ENCODE results near the gene RICTOR. TPM values are rescaled to one million over a fixed set of nuclear protein-coding genes. Genes with fewer than 3 reads are reported as not detected.
"Not testable (repeated sequence)": the region's sequence is repeated elsewhere in the genome, so short reads cannot be mapped to it uniquely, and the experiment has no call there.

Gene RICTOR
- total RNA-seq, 1 experiment from 2014 or later = 11.2 TPM

- H3K4me3 ChIP-seq (ENCODE audit: insufficient read depth, low read depth, low read length) = no peak overlapping the region
- H3K27me3 ChIP-seq (ENCODE audit: control insufficient read depth, insufficient read depth, low read length) = no peaks in the 10 kb centered on the region
- no peak for DNase-seq
- H3K36me3 ChIP-seq (replicated peaks; ENCODE audit: control insufficient read depth, insufficient read depth, low read length) = no peaks in the 10 kb centered on the region; the same call in 1 of the 2 replicates
Measured at GRCh38 chr5:39019254-39019653, 54.9 kb downstream of the RICTOR start.

GRCh38 chr5:39017504-39017903 is 56.7 kb downstream of the RICTOR start:
- no peak for DNase-seq

GRCh38 chr5:39016587-39017275 is 57.5 kb downstream of the RICTOR start:
- DNase-seq = no peak
- no peaks in the 10 kb centered on the region for H3K27me3 ChIP-seq (ENCODE audit: control insufficient read depth, insufficient read depth, low read length)

More at GRCh38 chr5:39017504-39017903, 56.7 kb downstream of the RICTOR start:
- H3K36me3 ChIP-seq (replicated peaks; ENCODE audit: control insufficient read depth, insufficient read depth, low read length) = no peaks in the 10 kb centered on the region; the same call in none of the 2 replicates
- no peak overlapping the region for H3K4me3 ChIP-seq (ENCODE audit: insufficient read depth, low read depth, low read length)
- no peaks in the 10 kb centered on the region for H3K27me3 ChIP-seq (ENCODE audit: control insufficient read depth, insufficient read depth, low read length)

DNA sequence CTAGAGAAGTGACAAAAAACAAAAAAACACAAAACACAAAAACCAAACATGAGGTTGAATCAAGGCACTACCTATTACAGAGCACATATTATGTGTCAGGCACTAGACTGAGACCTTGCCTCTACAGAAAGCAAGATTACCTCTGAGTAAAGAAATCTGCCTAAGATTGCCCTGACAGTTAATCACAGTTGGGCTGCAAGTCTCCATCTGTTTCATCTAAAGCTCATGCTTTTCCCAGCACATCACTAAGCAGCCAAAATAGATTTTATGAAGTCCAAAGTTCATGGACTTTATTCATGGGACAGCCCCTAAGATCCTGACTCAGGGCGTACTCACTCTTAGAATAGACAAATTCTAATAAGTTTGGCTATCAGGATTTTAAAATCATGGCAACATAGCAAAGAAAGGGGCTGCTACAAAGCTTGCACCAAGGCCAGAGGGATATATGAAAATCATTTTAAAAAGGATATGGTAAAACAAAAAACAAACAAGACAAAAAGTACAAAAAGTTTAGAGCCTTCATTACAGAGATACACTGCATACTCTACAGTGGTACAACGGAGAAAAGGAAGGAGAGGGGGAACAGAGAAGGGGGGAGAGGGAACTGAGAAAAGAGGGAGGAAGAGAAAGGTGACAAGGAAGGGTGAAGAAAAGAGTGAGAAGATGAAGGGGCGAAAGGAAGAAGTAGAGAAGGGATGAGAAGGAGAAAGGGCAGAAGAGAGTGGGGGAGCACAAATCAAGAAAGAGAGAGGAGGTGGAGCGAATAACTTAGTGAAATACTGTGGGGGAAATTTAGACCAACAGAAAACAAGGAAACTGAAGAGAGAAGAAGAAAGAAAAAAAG is 58.2 kb downstream of the RICTOR start:
- no peaks in the 10 kb centered on the region for H3K27me3 ChIP-seq (ENCODE audit: control insufficient read depth, insufficient read depth, low read length)
- DNase-seq = no peak
- H3K4me3 ChIP-seq (ENCODE audit: insufficient read depth, low read depth, low read length) = no peak overlapping the region
- no peaks in the 10 kb centered on the region; the same call in none of the 2 replicates for H3K36me3 ChIP-seq (replicated peaks; ENCODE audit: control insufficient read depth, insufficient read depth, low read length)

More at GRCh38 chr5:39016587-39017275, 57.5 kb downstream of the RICTOR start:
- Histone ChIP-seq H3K4me3 (ENCODE audit: insufficient read depth, low read depth, low read length) (no peak overlapping the region), H3K36me3 (replicated peaks; ENCODE audit: control insufficient read depth, insufficient read depth, low read length) (no peaks in the 10 kb centered on the region; the same call in none of the 2 replicates)

- H3K27me3 ChIP-seq (ENCODE audit: control insufficient read depth, insufficient read depth, low read length) = no peaks in the 10 kb centered on the region
- no peak for DNase-seq
- H3K36me3 ChIP-seq (replicated peaks; ENCODE audit: control insufficient read depth, insufficient read depth, low read length) = no peaks in the 10 kb centered on the region; the same call in none of the 2 replicates
- H3K4me3 ChIP-seq (ENCODE audit: insufficient read depth, low read depth, low read length) = no peak overlapping the region
Measured at GRCh38 chr5:39014561-39014960, 59.6 kb downstream of the RICTOR start.

GRCh38 chr5:39013938-39014337 is 60.3 kb downstream of the RICTOR start:
- H3K27me3 ChIP-seq (ENCODE audit: control insufficient read depth, insufficient read depth, low read length) = no peaks in the 10 kb centered on the region
- H3K36me3 ChIP-seq (replicated peaks; ENCODE audit: control insufficient read depth, insufficient read depth, low read length) = no peaks in the 10 kb centered on the region; the same call in none of the 2 replicates
- H3K4me3 ChIP-seq (ENCODE audit: insufficient read depth, low read depth, low read length) = no peak overlapping the region
- no peak for DNase-seq

- H3K27me3 ChIP-seq (ENCODE audit: control insufficient read depth, insufficient read depth, low read length); H3K36me3 ChIP-seq (replicated peaks; ENCODE audit: control insufficient read depth, insufficient read depth, low read length); DNase-seq; H3K4me3 ChIP-seq (ENCODE audit: insufficient read depth, low read depth, low read length): not testable (repeated sequence)
Measured at GRCh38 chr5:39010958-39011357, 63.2 kb downstream of the RICTOR start.

- Histone ChIP-seq H3K4me3 (ENCODE audit: insufficient read depth, low read depth, low read length) (no peak overlapping the region), H3K36me3 (replicated peaks; ENCODE audit: control insufficient read depth, insufficient read depth, low read length) (no peaks in the 10 kb centered on the region; the same call in none of the 2 replicates), H3K27me3 (ENCODE audit: control insufficient read depth, insufficient read depth, low read length) (no peaks in the 10 kb centered on the region)
- no peak for DNase-seq
Measured at GRCh38 chr5:39009981-39010380, 64.2 kb downstream of the RICTOR start.

DNA sequence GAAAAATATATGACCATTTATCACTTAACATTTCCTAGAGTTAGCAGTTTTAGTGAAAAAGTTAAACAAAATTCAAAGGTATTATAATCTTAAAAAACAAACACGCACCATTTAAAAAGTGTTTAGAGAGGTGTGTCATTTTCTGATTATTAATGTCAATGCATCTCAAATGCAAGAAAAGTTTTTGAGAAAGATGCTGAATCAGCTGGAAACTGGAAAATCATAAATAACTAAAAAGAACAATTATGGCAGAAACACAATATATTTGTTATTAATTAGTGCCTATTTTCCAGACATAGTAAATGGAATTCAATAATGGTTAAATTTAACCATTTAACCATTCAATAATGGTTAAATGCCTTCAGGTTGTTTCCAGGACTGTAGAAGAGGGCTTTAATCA is 64.9 kb downstream of the RICTOR start:
- Histone ChIP-seq H3K4me3 (ENCODE audit: insufficient read depth, low read depth, low read length) (no peak overlapping the region), H3K27me3 (ENCODE audit: control insufficient read depth, insufficient read depth, low read length) (no peaks in the 10 kb centered on the region), H3K36me3 (replicated peaks; ENCODE audit: control insufficient read depth, insufficient read depth, low read length) (no peaks in the 10 kb centered on the region; the same call in none of the 2 replicates)
- no peak for DNase-seq

- Histone ChIP-seq H3K36me3 (replicated peaks; ENCODE audit: control insufficient read depth, insufficient read depth, low read length) (no peaks in the 10 kb centered on the region; the same call in 1 of the 2 replicates), H3K27me3 (ENCODE audit: control insufficient read depth, insufficient read depth, low read length) (no peaks in the 10 kb centered on the region), H3K4me3 (ENCODE audit: insufficient read depth, low read depth, low read length) (no peak overlapping the region)
- DNase-seq = no peak
Measured at GRCh38 chr5:39006650-39007049, 67.5 kb downstream of the RICTOR start.

DNA sequence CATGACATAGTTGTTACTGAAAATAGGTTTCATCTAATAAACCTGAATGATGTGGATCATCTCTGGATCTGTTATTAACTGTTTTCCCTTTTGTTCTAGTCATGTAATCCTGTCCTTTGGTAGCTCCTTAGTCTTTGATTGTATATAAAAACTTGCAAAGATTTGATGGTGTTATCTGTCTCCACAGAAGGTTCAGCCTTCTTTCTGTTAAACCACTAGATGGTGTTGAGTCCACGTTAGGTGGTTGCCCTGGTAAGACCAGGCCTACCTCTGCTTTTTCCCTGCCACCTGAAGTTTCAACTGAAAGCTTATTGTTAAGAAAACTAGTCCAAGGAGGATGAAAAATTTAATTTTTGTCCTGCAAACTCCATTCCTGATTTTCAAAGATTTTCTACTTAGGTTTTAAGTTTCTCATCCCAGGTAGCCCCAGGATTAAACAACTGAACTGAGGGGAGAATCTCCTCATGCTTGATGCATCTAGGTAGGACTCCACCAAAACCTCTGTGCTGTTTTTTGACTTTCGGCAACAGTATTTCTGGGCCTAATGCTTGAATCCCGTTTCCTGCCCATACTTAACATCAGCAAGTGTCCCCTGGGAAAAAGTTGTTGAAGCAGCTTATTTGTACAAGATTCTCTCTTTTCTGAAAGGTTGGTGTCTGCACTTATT is 68.5 kb downstream of the RICTOR start:
- no peak for DNase-seq
- Histone ChIP-seq H3K4me3 (ENCODE audit: insufficient read depth, low read depth, low read length) (no peak overlapping the region), H3K36me3 (replicated peaks; ENCODE audit: control insufficient read depth, insufficient read depth, low read length) (no peaks in the 10 kb centered on the region), H3K27me3 (ENCODE audit: control insufficient read depth, insufficient read depth, low read length) (no peaks in the 10 kb centered on the region)

GRCh38 chr5:39001683-39002082 is 72.5 kb downstream of the RICTOR start:
- DNase-seq = no peak
- Histone ChIP-seq H3K4me3 (ENCODE audit: insufficient read depth, low read depth, low read length) (no peak overlapping the region), H3K27me3 (ENCODE audit: control insufficient read depth, insufficient read depth, low read length) (no peaks in the 10 kb centered on the region), H3K36me3 (replicated peaks; ENCODE audit: control insufficient read depth, insufficient read depth, low read length) (no peaks in the 10 kb centered on the region)

DNA sequence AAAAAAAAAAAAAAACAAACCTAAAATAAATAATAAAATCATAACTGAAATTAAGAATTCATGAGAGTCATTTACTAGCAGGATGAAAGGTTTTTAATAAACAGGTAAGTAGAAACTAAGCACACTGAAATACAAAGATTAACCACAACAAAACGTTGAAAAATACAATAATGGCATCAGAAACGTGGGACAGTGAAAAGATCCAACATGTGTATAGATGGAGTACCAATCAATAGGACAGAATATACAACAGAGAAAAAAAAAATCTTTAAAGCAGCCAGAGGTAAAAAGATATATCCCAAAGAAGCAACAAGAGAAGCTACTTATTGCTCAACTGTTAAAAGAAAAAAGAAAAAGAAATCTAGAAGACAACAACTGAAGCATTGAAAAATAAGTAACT is 75.2 kb downstream of the RICTOR start:
- no peaks in the 10 kb centered on the region for H3K36me3 ChIP-seq (replicated peaks; ENCODE audit: control insufficient read depth, insufficient read depth, low read length)
- no peak for DNase-seq
- no peak overlapping the region for H3K4me3 ChIP-seq (ENCODE audit: insufficient read depth, low read depth, low read length)
- no peaks in the 10 kb centered on the region for H3K27me3 ChIP-seq (ENCODE audit: control insufficient read depth, insufficient read depth, low read length)

GRCh38 chr5:38997591-38997990 is 76.6 kb downstream of the RICTOR start:
- Histone ChIP-seq H3K4me3 (ENCODE audit: insufficient read depth, low read depth, low read length) (no peak overlapping the region), H3K36me3 (replicated peaks; ENCODE audit: control insufficient read depth, insufficient read depth, low read length) (no peaks in the 10 kb centered on the region; the same call in 1 of the 2 replicates), H3K27me3 (ENCODE audit: control insufficient read depth, insufficient read depth, low read length) (no peaks in the 10 kb centered on the region)
- no peak for DNase-seq

Measured in H7 (cell line).